ENCODE data around the gene CRYBA2.

Gene CRYBA2

GRCh38 chr2:219023045-219023605 is 29.9 kb upstream of the CRYBA2 start:
- no peaks in the 10 kb centered on the region for H3K27me3 ChIP-seq (ENCODE audit: control insufficient read depth in 1 of 2, insufficient read depth in 2 of 2, low read length in 2 of 2)
- no peaks in the 10 kb centered on the region for H3K36me3 ChIP-seq (ENCODE audit: control insufficient read depth in 1 of 2, insufficient read depth in 2 of 2, low read length in 2 of 2)
- H3K27ac ChIP-seq (ENCODE audit: low read depth, low read length) = no peak overlapping the region
- no peak overlapping the region for H3K9ac ChIP-seq (ENCODE audit: low read depth in 1 of 2, low read length in 2 of 2)
- no peak overlapping the region for H3K4me3 ChIP-seq (ENCODE audit: low read depth in 1 of 2, low read length in 2 of 2)
- no peaks in the 10 kb centered on the region for H3K4me1 ChIP-seq (ENCODE audit: control insufficient read depth in 1 of 2, insufficient read depth in 2 of 2, low read length in 2 of 2)
- H3K9me3 ChIP-seq (ENCODE audit: control insufficient read depth in 1 of 2, low read length in 2 of 2) = no peaks in the 10 kb centered on the region

GRCh38 chr2:219022616-219023015 is 29.4 kb upstream of the CRYBA2 start:
- Histone ChIP-seq H3K27ac (ENCODE audit: low read depth, low read length) (no peak overlapping the region), H3K9ac (ENCODE audit: low read depth in 1 of 2, low read length in 2 of 2) (no peak overlapping the region), H3K4me1 (ENCODE audit: control insufficient read depth in 1 of 2, insufficient read depth in 2 of 2, low read length in 2 of 2) (no peaks in the 10 kb centered on the region), H3K36me3 (ENCODE audit: control insufficient read depth in 1 of 2, insufficient read depth in 2 of 2, low read length in 2 of 2) (no peaks in the 10 kb centered on the region), H3K4me3 (ENCODE audit: low read depth in 1 of 2, low read length in 2 of 2) (no peak overlapping the region), H3K27me3 (ENCODE audit: control insufficient read depth in 1 of 2, insufficient read depth in 2 of 2, low read length in 2 of 2) (no peaks in the 10 kb centered on the region), H3K9me3 (ENCODE audit: control insufficient read depth in 1 of 2, low read length in 2 of 2) (no peaks in the 10 kb centered on the region)

- H3K27me3 ChIP-seq (ENCODE audit: control insufficient read depth in 1 of 2, insufficient read depth in 2 of 2, low read length in 2 of 2) = no peaks in the 10 kb centered on the region
- H3K9me3 ChIP-seq (ENCODE audit: control insufficient read depth in 1 of 2, low read length in 2 of 2) = no peaks in the 10 kb centered on the region
- H3K9ac ChIP-seq (ENCODE audit: low read depth in 1 of 2, low read length in 2 of 2) = no peak overlapping the region
- no peak overlapping the region for H3K4me3 ChIP-seq (ENCODE audit: low read depth in 1 of 2, low read length in 2 of 2)
- H3K4me1 ChIP-seq (ENCODE audit: control insufficient read depth in 1 of 2, insufficient read depth in 2 of 2, low read length in 2 of 2) = no peaks in the 10 kb centered on the region
- H3K27ac ChIP-seq (ENCODE audit: low read depth, low read length) = no peak overlapping the region
- H3K36me3 ChIP-seq (ENCODE audit: control insufficient read depth in 1 of 2, insufficient read depth in 2 of 2, low read length in 2 of 2) = no peaks in the 10 kb centered on the region
These were observed 28.8 kb upstream of the CRYBA2 start for GRCh38 chr2:219022041-219022440.

GRCh38 chr2:219021591-219021990 is 28.4 kb upstream of the CRYBA2 start:
- H3K27ac ChIP-seq (ENCODE audit: low read depth, low read length) = no peak overlapping the region
- H3K9ac ChIP-seq (ENCODE audit: low read depth in 1 of 2, low read length in 2 of 2) = no peak overlapping the region
- no peaks in the 10 kb centered on the region for H3K36me3 ChIP-seq (ENCODE audit: control insufficient read depth in 1 of 2, insufficient read depth in 2 of 2, low read length in 2 of 2)
- no peak overlapping the region for H3K4me3 ChIP-seq (ENCODE audit: low read depth in 1 of 2, low read length in 2 of 2)
- H3K4me1 ChIP-seq (ENCODE audit: control insufficient read depth in 1 of 2, insufficient read depth in 2 of 2, low read length in 2 of 2) = no peaks in the 10 kb centered on the region
- H3K27me3 ChIP-seq (ENCODE audit: control insufficient read depth in 1 of 2, insufficient read depth in 2 of 2, low read length in 2 of 2) = no peaks in the 10 kb centered on the region
- no peaks in the 10 kb centered on the region for H3K9me3 ChIP-seq (ENCODE audit: control insufficient read depth in 1 of 2, low read length in 2 of 2)

GRCh38 chr2:219020604-219021365 is 27.6 kb upstream of the CRYBA2 start:
- Histone ChIP-seq H3K27ac (ENCODE audit: low read depth, low read length) (no peak overlapping the region), H3K36me3 (ENCODE audit: control insufficient read depth in 1 of 2, insufficient read depth in 2 of 2, low read length in 2 of 2) (no peaks in the 10 kb centered on the region), H3K4me1 (ENCODE audit: control insufficient read depth in 1 of 2, insufficient read depth in 2 of 2, low read length in 2 of 2) (no peaks in the 10 kb centered on the region), H3K9ac (ENCODE audit: low read depth in 1 of 2, low read length in 2 of 2) (no peak overlapping the region), H3K9me3 (ENCODE audit: control insufficient read depth in 1 of 2, low read length in 2 of 2) (no peaks in the 10 kb centered on the region), H3K27me3 (ENCODE audit: control insufficient read depth in 1 of 2, insufficient read depth in 2 of 2, low read length in 2 of 2) (no peaks in the 10 kb centered on the region), H3K4me3 (ENCODE audit: low read depth in 1 of 2, low read length in 2 of 2) (no peak overlapping the region)

DNA sequence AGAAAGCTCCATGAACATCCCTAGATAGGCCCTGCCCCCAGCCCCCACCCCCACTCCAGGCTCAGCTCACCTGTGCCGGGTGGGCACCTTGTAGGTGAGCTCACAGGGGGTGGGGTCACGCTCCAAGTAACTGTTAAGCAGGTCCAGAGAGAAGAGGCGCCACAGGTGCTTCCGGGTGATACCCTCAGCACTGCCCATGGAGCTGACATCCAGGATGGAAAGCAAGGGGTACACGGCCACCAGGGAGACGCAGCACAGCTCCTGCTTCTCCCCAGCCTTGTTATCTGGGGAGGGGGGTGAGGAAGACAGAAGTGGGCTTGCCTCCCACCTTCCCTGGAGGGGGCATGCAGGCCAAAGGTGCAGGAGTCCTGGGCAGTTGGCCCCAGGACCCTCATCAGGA is 26.2 kb upstream of the CRYBA2 start:
- no peak overlapping the region for H3K4me3 ChIP-seq (ENCODE audit: low read depth in 1 of 2, low read length in 2 of 2)
- H3K27me3 ChIP-seq (ENCODE audit: control insufficient read depth in 1 of 2, insufficient read depth in 2 of 2, low read length in 2 of 2) = peaks cover 0 to 4% of the 10 kb centered on the region in 2 donors
- no peaks in the 10 kb centered on the region for H3K9me3 ChIP-seq (ENCODE audit: control insufficient read depth in 1 of 2, low read length in 2 of 2)
- no peak overlapping the region for H3K9ac ChIP-seq (ENCODE audit: low read depth in 1 of 2, low read length in 2 of 2)
- H3K4me1 ChIP-seq (ENCODE audit: control insufficient read depth in 1 of 2, insufficient read depth in 2 of 2, low read length in 2 of 2) = no peaks in the 10 kb centered on the region
- H3K27ac ChIP-seq (ENCODE audit: low read depth, low read length) = no peak overlapping the region
- H3K36me3 ChIP-seq (ENCODE audit: control insufficient read depth in 1 of 2, insufficient read depth in 2 of 2, low read length in 2 of 2) = no peaks in the 10 kb centered on the region

GRCh38 chr2:219018726-219019125 is 25.5 kb upstream of the CRYBA2 start:
- H3K4me1 ChIP-seq (ENCODE audit: control insufficient read depth in 1 of 2, insufficient read depth in 2 of 2, low read length in 2 of 2) = no peaks in the 10 kb centered on the region
- no peak overlapping the region for H3K27ac ChIP-seq (ENCODE audit: low read depth, low read length)
- no peak overlapping the region for H3K4me3 ChIP-seq (ENCODE audit: low read depth in 1 of 2, low read length in 2 of 2)
- no peak overlapping the region for H3K9ac ChIP-seq (ENCODE audit: low read depth in 1 of 2, low read length in 2 of 2)
- peaks cover 0 to 8% of the 10 kb centered on the region in 2 donors for H3K27me3 ChIP-seq (ENCODE audit: control insufficient read depth in 1 of 2, insufficient read depth in 2 of 2, low read length in 2 of 2)
- H3K36me3 ChIP-seq (ENCODE audit: control insufficient read depth in 1 of 2, insufficient read depth in 2 of 2, low read length in 2 of 2) = no peaks in the 10 kb centered on the region
- H3K9me3 ChIP-seq (ENCODE audit: control insufficient read depth in 1 of 2, low read length in 2 of 2) = no peaks in the 10 kb centered on the region

DNA sequence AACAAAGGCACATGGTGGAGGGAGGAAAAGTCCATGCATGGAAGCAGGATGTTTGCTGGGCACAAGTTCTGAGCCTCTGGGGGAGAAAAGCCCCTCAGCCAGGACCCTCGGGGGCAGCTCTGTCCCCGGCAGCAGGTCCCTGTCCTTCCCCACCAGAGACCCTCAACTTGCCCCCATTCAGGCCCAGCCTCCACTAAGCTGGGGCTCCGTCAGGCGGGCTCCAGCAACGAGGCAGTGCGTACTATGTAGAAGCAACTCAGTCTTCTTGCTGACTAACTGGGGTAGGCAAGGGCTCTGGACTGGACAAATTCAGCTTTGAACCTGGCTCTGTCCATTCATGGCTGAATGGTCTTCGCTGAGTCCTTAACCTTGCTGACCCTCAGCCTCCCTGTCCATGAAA is 25.1 kb upstream of the CRYBA2 start:
- Histone ChIP-seq H3K27me3 (ENCODE audit: control insufficient read depth in 1 of 2, insufficient read depth in 2 of 2, low read length in 2 of 2) (peaks cover 0 to 8% of the 10 kb centered on the region in 2 donors), H3K4me3 (ENCODE audit: low read depth in 1 of 2, low read length in 2 of 2) (no peak overlapping the region), H3K9ac (ENCODE audit: low read depth in 1 of 2, low read length in 2 of 2) (no peak overlapping the region), H3K9me3 (ENCODE audit: control insufficient read depth in 1 of 2, low read length in 2 of 2) (no peaks in the 10 kb centered on the region), H3K36me3 (ENCODE audit: control insufficient read depth in 1 of 2, insufficient read depth in 2 of 2, low read length in 2 of 2) (no peaks in the 10 kb centered on the region), H3K27ac (ENCODE audit: low read depth, low read length) (no peak overlapping the region), H3K4me1 (ENCODE audit: control insufficient read depth in 1 of 2, insufficient read depth in 2 of 2, low read length in 2 of 2) (no peaks in the 10 kb centered on the region)

- H3K9ac ChIP-seq (ENCODE audit: low read depth in 1 of 2, low read length in 2 of 2) = no peak overlapping the region
- no peaks in the 10 kb centered on the region for H3K4me1 ChIP-seq (ENCODE audit: control insufficient read depth in 1 of 2, insufficient read depth in 2 of 2, low read length in 2 of 2)
- H3K36me3 ChIP-seq (ENCODE audit: control insufficient read depth in 1 of 2, insufficient read depth in 2 of 2, low read length in 2 of 2) = no peaks in the 10 kb centered on the region
- no peak overlapping the region for H3K27ac ChIP-seq (ENCODE audit: low read depth, low read length)
- peaks cover 0 to 8% of the 10 kb centered on the region in 2 donors for H3K27me3 ChIP-seq (ENCODE audit: control insufficient read depth in 1 of 2, insufficient read depth in 2 of 2, low read length in 2 of 2)
- H3K9me3 ChIP-seq (ENCODE audit: control insufficient read depth in 1 of 2, low read length in 2 of 2) = no peaks in the 10 kb centered on the region
- no peak overlapping the region for H3K4me3 ChIP-seq (ENCODE audit: low read depth in 1 of 2, low read length in 2 of 2)
These were observed 24.1 kb upstream of the CRYBA2 start for GRCh38 chr2:219017201-219017931.

DNA sequence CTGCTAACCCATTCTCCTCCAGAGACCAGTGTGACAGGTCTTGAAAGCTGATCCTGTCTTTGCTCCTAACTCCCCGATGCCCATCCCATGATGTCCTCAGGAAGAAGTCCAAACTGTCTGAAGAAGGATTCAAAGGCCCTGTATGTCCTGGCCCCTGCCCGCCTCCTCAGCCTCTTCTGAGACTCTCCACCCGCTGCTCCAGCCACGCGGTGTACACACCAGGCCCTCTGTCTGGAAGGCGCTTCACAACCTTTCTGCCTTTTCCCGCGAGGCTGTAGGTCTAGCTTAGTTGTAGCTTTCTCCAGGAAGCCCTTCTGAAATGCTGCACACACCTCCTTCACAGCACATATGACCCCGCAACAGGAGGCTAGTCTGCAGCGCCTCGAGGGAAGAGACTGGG is 23.5 kb upstream of the CRYBA2 start:
- H3K9me3 ChIP-seq (ENCODE audit: control insufficient read depth in 1 of 2, low read length in 2 of 2) = no peaks in the 10 kb centered on the region
- H3K36me3 ChIP-seq (ENCODE audit: control insufficient read depth in 1 of 2, insufficient read depth in 2 of 2, low read length in 2 of 2) = no peaks in the 10 kb centered on the region
- peaks cover 0 to 8% of the 10 kb centered on the region in 2 donors for H3K27me3 ChIP-seq (ENCODE audit: control insufficient read depth in 1 of 2, insufficient read depth in 2 of 2, low read length in 2 of 2)

More for the DNA sequence above, 23.5 kb upstream of the CRYBA2 start:
- Histone ChIP-seq H3K27ac (ENCODE audit: low read depth, low read length) (no peak overlapping the region), H3K4me3 (ENCODE audit: low read depth in 1 of 2, low read length in 2 of 2) (no peak overlapping the region), H3K4me1 (ENCODE audit: control insufficient read depth in 1 of 2, insufficient read depth in 2 of 2, low read length in 2 of 2) (no peaks in the 10 kb centered on the region), H3K9ac (ENCODE audit: low read depth in 1 of 2, low read length in 2 of 2) (no peak overlapping the region)

Data from duodenal mucosa (tissue), 2 donors.